Kidney epithelial cell (primary cell): Measurements from ENCODE around the gene ABLIM2. TPM values are rescaled to one million over a fixed set of nuclear protein-coding genes. Genes with fewer than 3 reads are reported as not detected.

ENCODE experiments used
- DNase-seq: peaks from one replicate; pipeline ENCODE4 v3.0.0-alpha.2; 2010; ENCODE audit warnings: low read depth
- H3K27me3 ChIP-seq: 2 replicates; pipeline ENCODE4 v1.6.0; 2011; ENCODE audit warnings: low read length; ENCODE audit not compliant: control insufficient read depth, insufficient read depth
- H3K36me3 ChIP-seq: 2 replicates; pipeline ENCODE4 v1.5.1; 2011; ENCODE audit warnings: low read length; ENCODE audit not compliant: control insufficient read depth, insufficient read depth
- H3K4me3 ChIP-seq: 2 replicates; pipeline ENCODE4 v1.5.1; 2011; ENCODE audit warnings: low read depth, mild to moderate bottlenecking, control low read depth, low read length
- CTCF ChIP-seq: IDR thresholded peaks from 2 replicates; pipeline ENCODE4 v1.5.1; 2011; ENCODE audit warnings: mild to moderate bottlenecking, moderate library complexity, low read length, control low read depth, inconsistent platforms; ENCODE audit not compliant: insufficient read depth, poor library complexity, severe bottlenecking
- total RNA-seq: library from RNA; depleted of rRNA; stranded (reverse); fragments of >200 nt; gene quantifications from 2 replicates; pipeline ENCODE4 v1.2.3, GENCODE V29; 2015

The ABLIM2 gene
- total RNA-seq, 1 donor from 2014 or later, result 1.3 TPM

- no peak for DNase-seq
- peaks cover 36% of the 10 kb centered on the region for H3K27me3 ChIP-seq
- TF ChIP-seq CTCF, result no peak
Measured at GRCh38 chr4:8073206-8073863, 85.3 kb downstream of the ABLIM2 start.

GRCh38 chr4:8072235-8072968, 86.2 kb downstream of the ABLIM2 start:
- Histone ChIP-seq H3K36me3 (no peaks in the 10 kb centered on the region), H3K27me3 (peaks cover 36% of the 10 kb centered on the region), H3K4me3 (no peak overlapping the region)
- no peak for TF ChIP-seq CTCF
- DNase-seq, result no peak

More at GRCh38 chr4:8073206-8073863, 85.3 kb downstream of the ABLIM2 start:
- H3K4me3 ChIP-seq, result no peak overlapping the region
- no peaks in the 10 kb centered on the region for H3K36me3 ChIP-seq

GRCh38 chr4:8071766-8072165, 86.8 kb downstream of the ABLIM2 start:
- no peaks in the 10 kb centered on the region for H3K36me3 ChIP-seq
- H3K4me3 ChIP-seq, result no peak overlapping the region
- peaks cover 36% of the 10 kb centered on the region for H3K27me3 ChIP-seq
- DNase-seq, result no peak
- TF ChIP-seq CTCF, result no peak

GRCh38 chr4:8070736-8071718, 87.6 kb downstream of the ABLIM2 start:
- no peak for DNase-seq
- peaks cover 36% of the 10 kb centered on the region for H3K27me3 ChIP-seq
- H3K4me3 ChIP-seq, result no peak overlapping the region
- no peaks in the 10 kb centered on the region for H3K36me3 ChIP-seq
- TF ChIP-seq CTCF, result no peak

- no peak for DNase-seq
- no peak for TF ChIP-seq CTCF
- H3K36me3 ChIP-seq, result no peaks in the 10 kb centered on the region
- no peak overlapping the region for H3K4me3 ChIP-seq
- H3K27me3 ChIP-seq, result peaks cover 36% of the 10 kb centered on the region
Measured at GRCh38 chr4:8069102-8069752, 89.4 kb downstream of the ABLIM2 start.
